Body of pancreas (tissue), 4 donors: ENCODE data around the gene C16orf74. TPM values are rescaled to one million over a fixed set of nuclear protein-coding genes. Genes with fewer than 3 reads are reported as not detected.
A peak's percentile ranks its signal among the peaks of the same experiment; 100 is the strongest.

ENCODE experiments used
- ATAC-seq: fragments of 150-250 bp; one replicate; pipeline ENCODE4 v1.9.1; 2016
- DNase-seq, 4 donors: peaks; one replicate each; pipeline ENCODE4 v3.0.0-alpha.2; 2019
- H3K27ac ChIP-seq, 4 donors: fragments of 200-600 bp; sonication (generic); 1 replicate in 3 of 4; 2 replicates in 1 of 4; pipeline versions ENCODE4 v1.5.1 to v1.6.1; 2016 to 2019; ENCODE audit warnings: mild to moderate bottlenecking in 1 of 4, mixed read lengths in 1 of 4, moderate library complexity in 1 of 4
- H3K27me3 ChIP-seq, 2 donors: fragments of 200-600 bp; sonication (generic); one replicate each; pipeline ENCODE4 v1.6.0; 2016; ENCODE audit warnings: mild to moderate bottlenecking in 1 of 2
- H3K36me3 ChIP-seq, 2 donors: fragments of 200-600 bp; sonication (generic); replicated peaks in 1 of 2; 2 replicates each; pipeline ENCODE4 v1.5.1; 2016; ENCODE audit warnings: low read depth in 2 of 2; ENCODE audit not compliant: insufficient read depth in 1 of 2
- H3K4me1 ChIP-seq: fragments of 200-600 bp; sonication (generic); one replicate; pipeline ENCODE4 v1.6.0; 2016
- H3K4me3 ChIP-seq, 2 donors: fragments of 200-600 bp; sonication (generic); 1 replicate in 1 of 2; 2 replicates in 1 of 2; pipeline ENCODE4 v1.5.1; 2016 to 2019
- H3K9me3 ChIP-seq, 3 donors: fragments of 200-600 bp; sonication (generic); 1 replicate in 2 of 3; 2 replicates in 1 of 3; pipeline ENCODE4 v1.5.1; 2016
- POLR2A ChIP-seq, 3 donors: fragments of 450-650 bp; IDR thresholded peaks; one replicate each; pipeline ENCODE4 v1.6.1; 2016; ENCODE audit warnings: antibody characterized with exemption in 3 of 3, mild to moderate bottlenecking in 2 of 3
- WGBS, 2 donors: methylation state at CpG; one replicate each; pipeline ENCODE4 v1.1.5; 2017; 5-methylcytosine and 5-hydroxymethylcytosine counted together
- intact Hi-C: fragments of 100-400 bp; cut with DNase I; formaldehyde crosslinking; loops from one replicate; pipeline ENCODE4 v1.15.1; 2023
- total RNA-seq, 2 donors: library from RNA; depleted of rRNA; stranded (reverse); fragments of >200 nt; gene quantifications; one replicate each; pipeline ENCODE4 v1.1.0, GENCODE V29; 2016
- TF ChIP-seq, protein P1 (sequence below), 7 experiments: fragments of 450-650 bp in 4 of 7; fragments of 200-600 bp in 3 of 7; sonication (generic) in 3 of 7; IDR thresholded peaks; one replicate each; pipeline ENCODE4 v1.5.1; 2016 to 2019; ENCODE audit warnings: antibody characterized with exemption in 7 of 7

C16orf74 gene
- total RNA-seq, 2 donors from 2014 or later = 1.0 to 5.9 TPM

DNA sequence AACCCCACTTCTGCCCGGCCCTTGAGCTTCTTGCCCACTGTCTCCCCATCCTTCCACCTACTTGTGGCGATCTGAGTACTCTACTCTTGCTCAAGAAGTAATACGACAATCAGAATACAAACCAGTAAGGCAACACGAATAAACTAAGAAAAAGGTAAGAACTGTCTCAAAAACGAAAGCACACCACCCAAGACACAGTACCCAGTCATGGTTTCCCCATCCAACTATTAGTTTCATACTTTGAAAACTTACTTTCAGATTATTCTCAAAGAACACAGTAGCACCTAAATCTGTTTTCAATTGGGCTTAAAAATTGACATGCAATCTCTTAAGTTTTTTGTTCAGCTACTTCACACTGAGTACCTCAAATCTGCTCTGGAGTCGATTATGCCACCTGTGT is 76.1 kb downstream of the C16orf74 start:
- H3K4me1 ChIP-seq = peaks cover 35% of the 10 kb centered on the region
- H3K9me3 ChIP-seq = no peaks in the 10 kb centered on the region
- H3K36me3 ChIP-seq = peaks cover 0 to 18% of the 10 kb centered on the region in 2 donors
- 79 to 87% methylated on average over 6 of the region's 6 CpGs for WGBS, 2 donors
- no peaks in the 10 kb centered on the region for H3K27me3 ChIP-seq
- H3K4me3 ChIP-seq = no peak overlapping the region
- peak overlapping the region; percentile 77 to 85 (median 82) for H3K27ac ChIP-seq
- no peak for DNase-seq
- TF ChIP-seq POLR2A (IDR thresholded peaks at IDR 0.05) = no peak
- no peak for ATAC-seq
- intact Hi-C loops = no loop called here

DNA sequence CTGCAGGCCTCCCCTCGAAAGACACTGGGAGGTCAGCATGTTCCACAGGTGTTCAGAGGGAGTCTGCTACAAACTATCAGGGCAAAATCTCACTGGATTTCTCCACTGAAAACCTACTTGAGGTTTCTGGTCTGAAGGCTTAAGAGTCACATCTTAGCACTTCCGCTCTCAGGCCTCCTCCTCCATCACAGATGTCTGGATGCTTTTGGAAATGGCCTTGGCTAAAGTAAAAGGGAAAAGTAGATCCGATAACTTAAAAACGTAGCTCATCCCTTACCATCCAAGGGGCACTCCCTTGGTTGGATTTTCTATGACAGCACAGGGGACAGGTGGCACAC is 76.5 kb downstream of the C16orf74 start:
- Histone ChIP-seq H3K9me3 (no peaks in the 10 kb centered on the region), H3K36me3 (peaks cover 4 to 18% of the 10 kb centered on the region in 2 donors), H3K4me1 (peaks cover 35% of the 10 kb centered on the region), H3K27ac (peak overlapping the region; percentile 77 to 85 (median 82)), H3K27me3 (no peaks in the 10 kb centered on the region), H3K4me3 (no peak overlapping the region)
- intact Hi-C loops = no loop called here
- TF ChIP-seq POLR2A (IDR thresholded peaks at IDR 0.05) = no peak
- TF ChIP-seq, protein P1, sequence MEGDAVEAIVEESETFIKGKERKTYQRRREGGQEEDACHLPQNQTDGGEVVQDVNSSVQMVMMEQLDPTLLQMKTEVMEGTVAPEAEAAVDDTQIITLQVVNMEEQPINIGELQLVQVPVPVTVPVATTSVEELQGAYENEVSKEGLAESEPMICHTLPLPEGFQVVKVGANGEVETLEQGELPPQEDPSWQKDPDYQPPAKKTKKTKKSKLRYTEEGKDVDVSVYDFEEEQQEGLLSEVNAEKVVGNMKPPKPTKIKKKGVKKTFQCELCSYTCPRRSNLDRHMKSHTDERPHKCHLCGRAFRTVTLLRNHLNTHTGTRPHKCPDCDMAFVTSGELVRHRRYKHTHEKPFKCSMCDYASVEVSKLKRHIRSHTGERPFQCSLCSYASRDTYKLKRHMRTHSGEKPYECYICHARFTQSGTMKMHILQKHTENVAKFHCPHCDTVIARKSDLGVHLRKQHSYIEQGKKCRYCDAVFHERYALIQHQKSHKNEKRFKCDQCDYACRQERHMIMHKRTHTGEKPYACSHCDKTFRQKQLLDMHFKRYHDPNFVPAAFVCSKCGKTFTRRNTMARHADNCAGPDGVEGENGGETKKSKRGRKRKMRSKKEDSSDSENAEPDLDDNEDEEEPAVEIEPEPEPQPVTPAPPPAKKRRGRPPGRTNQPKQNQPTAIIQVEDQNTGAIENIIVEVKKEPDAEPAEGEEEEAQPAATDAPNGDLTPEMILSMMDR (IDR thresholded peaks at IDR 0.05) = no peak
- WGBS, 2 donors = 56 to 71% methylated on average over 4 of the region's 4 CpGs
- no peak for DNase-seq
- no peak for ATAC-seq

DNA sequence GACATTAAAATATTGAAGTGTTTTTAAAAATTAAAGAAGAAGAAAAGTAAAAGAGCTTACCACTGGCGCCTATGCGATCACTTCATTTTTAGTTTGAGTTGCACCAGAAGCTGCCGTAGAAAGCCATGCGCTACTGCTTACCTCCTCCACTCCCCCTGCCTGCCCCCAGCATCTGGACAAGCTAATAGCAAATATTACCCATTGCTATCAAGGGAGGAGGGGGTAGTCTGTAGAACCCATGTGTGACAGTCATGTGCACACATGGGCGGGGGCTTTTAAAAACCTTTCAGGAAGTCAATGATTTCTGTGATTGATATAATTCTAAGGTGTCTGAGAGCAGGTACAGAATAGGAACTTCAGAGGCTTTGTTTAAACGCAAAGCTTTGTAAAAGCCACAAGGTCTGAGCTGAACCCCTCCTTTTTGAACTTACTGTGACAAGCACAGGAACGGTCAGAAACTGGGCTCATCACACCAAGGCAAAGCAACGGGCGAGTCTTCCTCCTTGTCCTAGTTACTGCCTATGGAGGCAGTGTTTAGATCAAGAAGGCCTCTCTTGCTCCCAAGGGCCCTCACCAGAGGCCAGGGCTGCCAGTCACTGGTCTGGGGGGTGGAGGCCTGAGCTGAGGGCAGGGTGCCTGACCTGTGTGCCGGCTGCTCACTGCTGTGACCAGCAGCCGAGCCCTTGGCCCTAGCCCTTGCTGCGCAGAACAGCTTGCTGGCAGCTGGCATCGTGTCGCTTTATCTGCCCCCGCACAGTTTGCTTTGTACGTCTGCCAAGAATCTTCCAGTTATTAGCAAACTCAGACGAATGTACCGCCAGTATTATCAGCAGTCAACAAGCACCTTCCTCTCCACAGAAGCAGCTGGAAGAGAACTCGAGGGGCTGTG is 77.1 kb downstream of the C16orf74 start:
- TF ChIP-seq POLR2A (IDR thresholded peaks at IDR 0.05) = peak in 2 of 3 donors; percentile 15 to 22
- TF ChIP-seq, protein P1 (IDR thresholded peaks at IDR 0.05) = no peak
- H3K36me3 ChIP-seq = peaks cover 4 to 21% of the 10 kb centered on the region in 2 donors
- ATAC-seq = peak; percentile 88
- no peak overlapping the region for H3K4me3 ChIP-seq
- H3K9me3 ChIP-seq = no peaks in the 10 kb centered on the region
- H3K4me1 ChIP-seq = peaks cover 34% of the 10 kb centered on the region
- intact Hi-C loops = no loop called here
- H3K27ac ChIP-seq = peak overlapping the region; percentile 77 to 85 (median 82)
- WGBS, 2 donors = 35 to 40% methylated on average over 10 to 19 of the region's 19 CpGs
- peak; percentile 84 to 93 (median 92) for DNase-seq
- no peaks in the 10 kb centered on the region for H3K27me3 ChIP-seq

DNA sequence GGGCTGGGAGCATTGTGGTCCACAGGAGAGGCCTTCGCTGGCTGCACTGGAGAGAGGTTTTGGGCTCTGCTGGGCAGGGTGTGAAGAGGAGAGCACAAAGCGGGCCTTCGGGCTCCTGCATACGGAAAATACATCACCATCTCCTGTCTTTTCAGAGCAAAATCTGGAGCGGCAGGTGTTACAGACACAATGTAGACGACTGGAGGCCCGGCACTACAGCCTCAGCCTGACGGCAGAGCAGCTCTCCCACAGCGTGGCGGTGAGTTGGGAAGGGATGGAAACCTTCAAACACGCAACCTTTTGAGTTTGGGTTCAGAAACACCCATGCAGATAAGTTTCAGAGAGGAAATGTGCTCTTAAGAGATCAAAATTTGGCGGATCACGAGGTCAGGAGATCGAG is 80.1 kb downstream of the C16orf74 start:
- TF ChIP-seq, protein P1 (IDR thresholded peaks at IDR 0.05) = no peak
- TF ChIP-seq POLR2A (IDR thresholded peaks at IDR 0.05) = no peak
- intact Hi-C loops = no loop called here

DNA sequence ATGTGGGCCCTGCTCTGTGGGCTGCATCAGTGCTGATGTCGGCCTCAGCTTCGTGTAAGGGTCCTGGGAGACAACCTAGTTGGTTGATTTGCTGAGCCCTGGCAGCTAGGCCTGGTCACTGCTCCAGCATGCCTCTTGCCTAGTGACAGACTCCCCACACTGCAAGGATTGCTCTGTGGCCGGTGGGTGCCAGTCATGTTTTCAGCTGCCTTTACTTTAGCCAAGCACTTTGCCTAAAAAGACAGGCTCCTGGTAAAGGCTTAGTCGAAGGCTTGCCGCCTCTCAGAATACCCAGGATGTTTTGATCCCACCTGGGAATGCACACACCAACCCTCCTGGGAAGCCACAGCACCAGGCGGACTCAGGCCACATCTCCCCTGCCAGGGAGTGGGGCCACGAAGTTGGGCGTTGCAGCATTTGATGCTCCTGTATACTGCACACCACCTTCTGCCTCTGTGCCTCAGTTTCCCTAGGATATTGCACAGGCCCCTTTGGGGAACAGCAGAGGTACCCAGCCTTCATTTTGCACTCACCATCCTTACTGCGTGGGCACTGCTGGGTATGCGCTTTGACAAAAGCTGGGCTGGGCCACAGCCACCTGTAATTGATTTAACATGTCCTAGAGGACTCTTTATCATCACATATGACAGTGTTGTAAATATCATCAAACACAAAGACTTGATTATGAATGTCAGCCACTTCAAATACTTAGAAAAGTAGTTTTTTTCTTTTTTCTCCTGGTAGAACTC is 82.0 kb downstream of the C16orf74 start:
- TF ChIP-seq, protein P1 (IDR thresholded peaks at IDR 0.05) = no peak
- TF ChIP-seq POLR2A (IDR thresholded peaks at IDR 0.05) = no peak
- no peak overlapping the region for H3K27ac ChIP-seq
- WGBS, 2 donors = 75 to 78% methylated on average over 10 of the region's 10 CpGs
- H3K4me3 ChIP-seq = no peak overlapping the region
- no peak for DNase-seq
- peaks cover 13% of the 10 kb centered on the region for H3K4me1 ChIP-seq
- no peaks in the 10 kb centered on the region for H3K9me3 ChIP-seq
- H3K27me3 ChIP-seq = no peaks in the 10 kb centered on the region
- intact Hi-C loops = no loop called here
- peaks cover 31 to 61% of the 10 kb centered on the region in 2 donors for H3K36me3 ChIP-seq
- no peak for ATAC-seq

More for the DNA sequence above, 80.1 kb downstream of the C16orf74 start:
- H3K4me3 ChIP-seq = no peak overlapping the region
- no peaks in the 10 kb centered on the region for H3K27me3 ChIP-seq
- H3K4me1 ChIP-seq = peaks cover 26% of the 10 kb centered on the region
- WGBS, 2 donors = 94 to 96% methylated on average over 14 of the region's 14 CpGs
- ATAC-seq (no peak), DNase-seq (no peak)
- H3K9me3 ChIP-seq = no peaks in the 10 kb centered on the region
- no peak overlapping the region for H3K27ac ChIP-seq
- peaks cover 22 to 45% of the 10 kb centered on the region in 2 donors for H3K36me3 ChIP-seq
